ENCODE measurements around the gene PTPN20.

DNA sequence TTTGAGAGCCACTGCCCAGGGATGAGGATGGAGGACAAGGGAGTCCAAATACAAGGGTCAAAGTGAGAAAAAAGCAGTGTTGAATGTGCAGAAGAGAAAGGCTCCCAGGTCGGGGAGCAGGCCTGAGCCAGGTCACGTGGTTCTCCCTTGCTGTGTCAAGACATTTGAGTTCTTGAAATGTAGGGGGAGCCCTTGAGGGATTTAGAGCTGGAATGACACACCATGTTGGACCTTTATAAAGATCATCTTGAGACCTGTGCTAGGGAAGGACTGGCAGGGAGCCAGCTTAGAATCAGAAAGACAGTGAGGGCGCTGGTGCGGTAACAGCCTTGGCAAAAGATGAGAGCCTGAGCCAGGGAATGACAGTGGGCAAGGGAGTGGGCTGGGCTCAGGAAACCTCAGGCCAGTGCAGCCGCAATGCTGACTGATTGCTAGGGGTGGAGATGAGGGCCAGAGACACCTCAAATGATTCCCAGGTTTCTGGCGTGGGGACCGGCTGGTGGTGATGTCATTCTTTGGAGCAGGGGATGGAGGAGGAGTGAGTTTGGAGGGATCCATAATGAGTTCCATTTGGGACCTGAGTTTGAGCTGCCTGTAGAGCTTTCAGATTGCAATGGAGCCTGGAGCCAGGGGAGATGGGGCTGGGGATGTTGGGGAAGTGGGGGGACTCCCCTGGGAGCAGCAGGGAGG, 120.1 kb downstream of the PTPN20 start:
- no peak for TF ChIP-seq ATF3 (IDR thresholded peaks at IDR 0.05; ENCODE audit: insufficient read depth, low read depth, low read length)
- TF ChIP-seq EZH2 (IDR thresholded peaks at IDR 0.05; ENCODE audit: low read depth, low read length, severe bottlenecking) = no peak
- TF ChIP-seq, protein P1, sequence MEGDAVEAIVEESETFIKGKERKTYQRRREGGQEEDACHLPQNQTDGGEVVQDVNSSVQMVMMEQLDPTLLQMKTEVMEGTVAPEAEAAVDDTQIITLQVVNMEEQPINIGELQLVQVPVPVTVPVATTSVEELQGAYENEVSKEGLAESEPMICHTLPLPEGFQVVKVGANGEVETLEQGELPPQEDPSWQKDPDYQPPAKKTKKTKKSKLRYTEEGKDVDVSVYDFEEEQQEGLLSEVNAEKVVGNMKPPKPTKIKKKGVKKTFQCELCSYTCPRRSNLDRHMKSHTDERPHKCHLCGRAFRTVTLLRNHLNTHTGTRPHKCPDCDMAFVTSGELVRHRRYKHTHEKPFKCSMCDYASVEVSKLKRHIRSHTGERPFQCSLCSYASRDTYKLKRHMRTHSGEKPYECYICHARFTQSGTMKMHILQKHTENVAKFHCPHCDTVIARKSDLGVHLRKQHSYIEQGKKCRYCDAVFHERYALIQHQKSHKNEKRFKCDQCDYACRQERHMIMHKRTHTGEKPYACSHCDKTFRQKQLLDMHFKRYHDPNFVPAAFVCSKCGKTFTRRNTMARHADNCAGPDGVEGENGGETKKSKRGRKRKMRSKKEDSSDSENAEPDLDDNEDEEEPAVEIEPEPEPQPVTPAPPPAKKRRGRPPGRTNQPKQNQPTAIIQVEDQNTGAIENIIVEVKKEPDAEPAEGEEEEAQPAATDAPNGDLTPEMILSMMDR (IDR thresholded peaks at IDR 0.05; ENCODE audit: control extremely low read depth in 1 of 3, insufficient read depth in 1 of 3, low read depth in 1 of 3, low read length in 3 of 3) = peak in 2 of 3 experiments; percentile 25 to 44; a peak in 3 of 4 replicates
